ENCODE results near the gene KAT7. TPM values are rescaled to one million over a fixed set of nuclear protein-coding genes. Genes with fewer than 3 reads are reported as not detected.
A peak's percentile ranks its signal among the peaks of the same experiment; 100 is the strongest.

The KAT7 gene
- total RNA-seq, 2 experiments from 2014 or later = 79.8 to 80.2 TPM

- ChIA-PET POLR2A (no interaction called here), CTCF (no interaction called here)
- Mint-ChIP-seq H3K4me1 (peaks cover 5% of the 10 kb centered on the region), H3K4me3 (no peak overlapping the region), H3K9me3 (no peaks in the 10 kb centered on the region), H3K27me3 (peaks cover 2% of the 10 kb centered on the region), H3K27ac (no peak overlapping the region), H3K36me3 (ENCODE audit: low read depth) (no peaks in the 10 kb centered on the region)
- no peak for DNase-seq
Measured at GRCh38 chr17:49870298-49870697, 81.8 kb downstream of the KAT7 start.

GRCh38 chr17:49871211-49871610, 82.7 kb downstream of the KAT7 start:
- no peak overlapping the region for H3K4me3 Mint-ChIP-seq
- H3K27me3 Mint-ChIP-seq = peaks cover 2% of the 10 kb centered on the region
- no peak for DNase-seq
- H3K4me1 Mint-ChIP-seq = peaks cover 5% of the 10 kb centered on the region
- no peaks in the 10 kb centered on the region for H3K9me3 Mint-ChIP-seq
- H3K36me3 Mint-ChIP-seq (ENCODE audit: low read depth) = no peaks in the 10 kb centered on the region
- ChIA-PET POLR2A (no interaction called here), CTCF (no interaction called here)
- no peak overlapping the region for H3K27ac Mint-ChIP-seq

- DNase-seq = no peak
- peaks cover 5% of the 10 kb centered on the region for H3K4me1 Mint-ChIP-seq
- H3K9me3 Mint-ChIP-seq = no peaks in the 10 kb centered on the region
- no peak overlapping the region for H3K27ac Mint-ChIP-seq
- no peaks in the 10 kb centered on the region for H3K36me3 Mint-ChIP-seq (ENCODE audit: low read depth)
- POLR2A ChIA-PET = interaction anchor here (0.9 kb wide), 1 partner anchor 459 kb away, joined by 3 read pairs; the partner anchor contains the start of gene PHB1
- CTCF ChIA-PET = no interaction called here
- H3K27me3 Mint-ChIP-seq = peaks cover 2% of the 10 kb centered on the region
- H3K4me3 Mint-ChIP-seq = no peak overlapping the region
Measured at GRCh38 chr17:49872754-49873377, 84.4 kb downstream of the KAT7 start.

- no peak for DNase-seq
- Mint-ChIP-seq H3K36me3 (ENCODE audit: low read depth) (no peaks in the 10 kb centered on the region), H3K27me3 (peaks cover 2% of the 10 kb centered on the region), H3K27ac (no peak overlapping the region), H3K4me3 (no peak overlapping the region), H3K4me1 (peaks cover 5% of the 10 kb centered on the region), H3K9me3 (no peaks in the 10 kb centered on the region)
- ChIA-PET POLR2A (interaction anchor here (0.9 kb wide), 1 partner anchor 459 kb away, joined by 3 read pairs; the partner anchor contains the start of gene PHB1), CTCF (interaction anchor here (2.3 kb wide), 1 partner anchor 123 kb away, joined by 10 read pairs; no protein-coding TSS in a partner anchor)
Measured at GRCh38 chr17:49873466-49873865, 85.0 kb downstream of the KAT7 start.

- H3K4me1 Mint-ChIP-seq = peaks cover 5% of the 10 kb centered on the region
- no peak for DNase-seq
- H3K27me3 Mint-ChIP-seq = peaks cover 2% of the 10 kb centered on the region
- no peak overlapping the region for H3K27ac Mint-ChIP-seq
- ChIA-PET CTCF (interaction anchor here (2.3 kb wide), 1 partner anchor 123 kb away, joined by 10 read pairs; no protein-coding TSS in a partner anchor), POLR2A (interaction anchor here (0.9 kb wide), 1 partner anchor 460 kb away, joined by 3 read pairs; the partner anchor contains the start of gene PHB1)
- no peak overlapping the region for H3K4me3 Mint-ChIP-seq
- no peaks in the 10 kb centered on the region for H3K36me3 Mint-ChIP-seq (ENCODE audit: low read depth)
- no peaks in the 10 kb centered on the region for H3K9me3 Mint-ChIP-seq
Measured at GRCh38 chr17:49873926-49874325, 85.4 kb downstream of the KAT7 start.

GRCh38 chr17:49874911-49875310, 86.4 kb downstream of the KAT7 start:
- Mint-ChIP-seq H3K27me3 (peaks cover 11% of the 10 kb centered on the region), H3K27ac (no peak overlapping the region), H3K36me3 (ENCODE audit: low read depth) (no peaks in the 10 kb centered on the region), H3K4me1 (peaks cover 5% of the 10 kb centered on the region), H3K4me3 (no peak overlapping the region), H3K9me3 (no peaks in the 10 kb centered on the region)
- ChIA-PET POLR2A (no interaction called here), CTCF (interaction anchor here (2.3 kb wide), 1 partner anchor 122 kb away, joined by 10 read pairs; no protein-coding TSS in a partner anchor)
- no peak for DNase-seq

GRCh38 chr17:49875685-49876084, 87.2 kb downstream of the KAT7 start:
- Mint-ChIP-seq H3K9me3 (no peaks in the 10 kb centered on the region), H3K27me3 (peaks cover 18% of the 10 kb centered on the region), H3K4me1 (peaks cover 9% of the 10 kb centered on the region), H3K27ac (no peak overlapping the region), H3K36me3 (ENCODE audit: low read depth) (no peaks in the 10 kb centered on the region), H3K4me3 (no peak overlapping the region)
- no peak for DNase-seq
- ChIA-PET POLR2A (interaction anchor here (1.3 kb wide), 1 partner anchor 10 kb away, joined by 3 read pairs; no protein-coding TSS in a partner anchor), CTCF (interaction anchor here (0.9 to 5.5 kb wide), 3 partner anchors 14 to 122 kb away, joined by 3 to 63 read pairs (median 10); no protein-coding TSS in a partner anchor)

- ChIA-PET POLR2A (no interaction called here), CTCF (interaction anchor here (1.0 to 5.5 kb wide), 3 partner anchors 28 to 322 kb away, joined by 3 to 63 read pairs (median 4); no protein-coding TSS in a partner anchor)
- Mint-ChIP-seq H3K4me1 (peaks cover 4% of the 10 kb centered on the region), H3K27me3 (peaks cover 30% of the 10 kb centered on the region), H3K4me3 (no peak overlapping the region), H3K27ac (no peak overlapping the region), H3K9me3 (no peaks in the 10 kb centered on the region), H3K36me3 (ENCODE audit: low read depth) (no peaks in the 10 kb centered on the region)
- DNase-seq = no peak
Measured at GRCh38 chr17:49878931-49879904, 90.7 kb downstream of the KAT7 start.

- H3K27ac Mint-ChIP-seq = no peak overlapping the region
- H3K4me3 Mint-ChIP-seq = no peak overlapping the region
- peaks cover 30% of the 10 kb centered on the region for H3K27me3 Mint-ChIP-seq
- ChIA-PET CTCF (interaction anchor here (0.6 to 5.5 kb wide), 8 partner anchors 29 to 323 kb away, joined by 3 to 63 read pairs (median 3); partner anchors contain the start of gene DLX3), POLR2A (interaction anchor here (1.0 kb wide), 1 partner anchor 118 kb away, joined by 4 read pairs; no protein-coding TSS in a partner anchor)
- no peaks in the 10 kb centered on the region for H3K9me3 Mint-ChIP-seq
- peak; percentile 78 for DNase-seq
- no peaks in the 10 kb centered on the region for H3K36me3 Mint-ChIP-seq (ENCODE audit: low read depth)
- H3K4me1 Mint-ChIP-seq = peaks cover 4% of the 10 kb centered on the region
Measured at GRCh38 chr17:49880291-49881053, 92.0 kb downstream of the KAT7 start.

- ChIA-PET CTCF (interaction anchor here (1.0 to 5.5 kb wide), 5 partner anchors 52 to 324 kb away, joined by 3 to 63 read pairs (median 3); partner anchors contain the start of gene DLX3), POLR2A (interaction anchor here (1.0 kb wide), 1 partner anchor 117 kb away, joined by 4 read pairs; no protein-coding TSS in a partner anchor)
- H3K4me1 Mint-ChIP-seq = peaks cover 4% of the 10 kb centered on the region
- no peak overlapping the region for H3K4me3 Mint-ChIP-seq
- H3K36me3 Mint-ChIP-seq (ENCODE audit: low read depth) = no peaks in the 10 kb centered on the region
- no peak overlapping the region for H3K27ac Mint-ChIP-seq
- no peak for DNase-seq
- H3K27me3 Mint-ChIP-seq = peaks cover 30% of the 10 kb centered on the region
- H3K9me3 Mint-ChIP-seq = no peaks in the 10 kb centered on the region
Measured at GRCh38 chr17:49881054-49881402, 92.5 kb downstream of the KAT7 start.

- Mint-ChIP-seq H3K4me1 (peaks cover 4% of the 10 kb centered on the region), H3K27me3 (peaks cover 35% of the 10 kb centered on the region), H3K27ac (no peak overlapping the region), H3K36me3 (ENCODE audit: low read depth) (no peaks in the 10 kb centered on the region), H3K4me3 (no peak overlapping the region), H3K9me3 (no peaks in the 10 kb centered on the region)
- DNase-seq = no peak
- ChIA-PET POLR2A (no interaction called here), CTCF (interaction anchor here (1.1 kb wide), 1 partner anchor 70 kb away, joined by 4 read pairs; no protein-coding TSS in a partner anchor)
Measured at GRCh38 chr17:49882434-49882833, 94.0 kb downstream of the KAT7 start.
